Panc1 (cell line): ENCODE data around the gene APOLD1.

Source experiments
- CTCF ChIP-seq: fragments of 450-650 bp; IDR thresholded peaks from 2 replicates; pipeline ENCODE4 v1.5.1; 2017; ENCODE audit warnings: mild to moderate bottlenecking
- TCF7L2 ChIP-seq: IDR thresholded peaks from 2 replicates; pipeline ENCODE4 v1.6.1; 2011; ENCODE audit warnings: mild to moderate bottlenecking, low read depth, low read length, inconsistent platforms

- no peak for TF ChIP-seq CTCF
- TF ChIP-seq TCF7L2 = no peak
Observed at GRCh38 chr12:12770262-12770661, 15.2 kb upstream of the APOLD1 start.
